Fibroblast of lung (primary cell): ENCODE data around the gene RNASEH2B. TPM values are rescaled to one million over a fixed set of nuclear protein-coding genes. Genes with fewer than 3 reads are reported as not detected.

ENCODE experiments used
- DNase-seq, 2 donors: peaks; one replicate each; pipeline versions ENCODE4 v3.0.0 to v3.0.0-alpha.2; 2010; ENCODE audit warnings: low read depth in 2 of 2
- H2AFZ ChIP-seq: 2 replicates; pipeline ENCODE4 v1.5.1; 2012; ENCODE audit warnings: low read length, control low read depth, inconsistent platforms
- H3K27ac ChIP-seq: 2 replicates; pipeline ENCODE4 v1.5.1; 2011; ENCODE audit warnings: low read length, control low read depth; ENCODE audit not compliant: insufficient read depth
- H3K27me3 ChIP-seq: 2 replicates; pipeline ENCODE4 v1.5.1; 2011; ENCODE audit warnings: mild to moderate bottlenecking, low read length; ENCODE audit not compliant: control insufficient read depth, insufficient read depth
- H3K36me3 ChIP-seq: 2 replicates; pipeline ENCODE4 v1.5.1; 2011; ENCODE audit warnings: low read length; ENCODE audit not compliant: control insufficient read depth, insufficient read depth
- H3K4me1 ChIP-seq: 2 replicates; pipeline ENCODE4 v1.5.1; 2011; ENCODE audit warnings: low read length; ENCODE audit not compliant: control insufficient read depth, insufficient read depth; ENCODE audit errors: extremely low read depth
- H3K4me2 ChIP-seq: 2 replicates; pipeline ENCODE4 v1.5.1; 2011; ENCODE audit warnings: low read length, control low read depth; ENCODE audit not compliant: insufficient read depth; ENCODE audit errors: extremely low read depth
- H3K4me3 ChIP-seq, 4 experiments: fragments of 200-600 bp in 1 of 4; sonication (generic) in 1 of 4; replicated peaks in 1 of 4; 2 replicates each; pipeline ENCODE4 v1.5.1; 2011 to 2016; ENCODE audit warnings: low read length in 4 of 4, low read depth in 3 of 4, mild to moderate bottlenecking in 3 of 4, control low read depth in 2 of 4, inconsistent platforms in 1 of 4, mixed read lengths in 1 of 4; ENCODE audit not compliant: insufficient read depth in 1 of 4; ENCODE audit errors: control extremely low read depth in 1 of 4
- H3K79me2 ChIP-seq: 2 replicates; pipeline ENCODE4 v1.5.1; 2012; ENCODE audit warnings: mild to moderate bottlenecking, low read length, inconsistent platforms; ENCODE audit not compliant: control insufficient read depth, insufficient read depth
- H3K9ac ChIP-seq: 2 replicates; pipeline ENCODE4 v1.5.1; 2011; ENCODE audit warnings: mild to moderate bottlenecking, low read length, control low read depth; ENCODE audit not compliant: insufficient read depth
- H3K9me3 ChIP-seq: 2 replicates; pipeline ENCODE4 v1.5.1; 2012; ENCODE audit warnings: low read depth, low read length; ENCODE audit not compliant: control insufficient read depth, insufficient read depth
- H4K20me1 ChIP-seq: 2 replicates; pipeline ENCODE4 v1.5.1; 2011; ENCODE audit warnings: low read length; ENCODE audit not compliant: control insufficient read depth, insufficient read depth; ENCODE audit errors: extremely low read depth
- EZH2 ChIP-seq: IDR thresholded peaks from 2 replicates; pipeline ENCODE4 v1.5.1; 2012; ENCODE audit warnings: low read length, control low read depth, mild to moderate bottlenecking; ENCODE audit errors: missing control alignments
- polyA plus RNA-seq, 2 donors: library from polyadenylated mRNA; depleted of rRNA in 1 of 2; stranded (reverse) in 1 of 2; unstranded in 1 of 2; fragments of >200 nt; gene quantifications; 2 replicates each; pipeline ENCODE4 v1.2.1, GENCODE V29; 2011 to 2012; ENCODE audit warnings: missing spikeins in 1 of 2
- total RNA-seq: library from RNA; depleted of rRNA; stranded (reverse); fragments of >200 nt; gene quantifications from 2 replicates; pipeline ENCODE4 v1.2.1, GENCODE V29; 2014
- TF ChIP-seq, protein P1 (sequence below), 2 donors: IDR thresholded peaks in 1 of 2; conservative IDR thresholded peaks in 1 of 2; 1 replicate in 1 of 2; 2 replicates in 1 of 2; pipeline ENCODE4 v1.5.1; 2011 to 2012; ENCODE audit warnings: low read length in 2 of 2, control low read depth in 1 of 2, inconsistent platforms in 1 of 2, low read depth in 1 of 2, mild to moderate bottlenecking in 1 of 2

RNASEH2B gene
- total and polyA plus RNA-seq, 2 donors (not counting 1 experiment from before 2014, with no cell fraction given), result 24.5 to 68.7 TPM

GRCh38 chr13:50981686-50982085 lies 72.1 kb downstream of the RNASEH2B start:
- Histone ChIP-seq H3K4me2 (no peak overlapping the region), H3K9ac (no peak overlapping the region), H3K36me3 (no peaks in the 10 kb centered on the region), H3K79me2 (no peaks in the 10 kb centered on the region), H3K9me3 (no peaks in the 10 kb centered on the region), H3K4me1 (no peaks in the 10 kb centered on the region), H3K27ac (no peak overlapping the region), H3K4me3 (no peak overlapping the region), H4K20me1 (no peaks in the 10 kb centered on the region), H3K27me3 (no peaks in the 10 kb centered on the region), H2AFZ (no peak overlapping the region)
- TF ChIP-seq, protein P1, sequence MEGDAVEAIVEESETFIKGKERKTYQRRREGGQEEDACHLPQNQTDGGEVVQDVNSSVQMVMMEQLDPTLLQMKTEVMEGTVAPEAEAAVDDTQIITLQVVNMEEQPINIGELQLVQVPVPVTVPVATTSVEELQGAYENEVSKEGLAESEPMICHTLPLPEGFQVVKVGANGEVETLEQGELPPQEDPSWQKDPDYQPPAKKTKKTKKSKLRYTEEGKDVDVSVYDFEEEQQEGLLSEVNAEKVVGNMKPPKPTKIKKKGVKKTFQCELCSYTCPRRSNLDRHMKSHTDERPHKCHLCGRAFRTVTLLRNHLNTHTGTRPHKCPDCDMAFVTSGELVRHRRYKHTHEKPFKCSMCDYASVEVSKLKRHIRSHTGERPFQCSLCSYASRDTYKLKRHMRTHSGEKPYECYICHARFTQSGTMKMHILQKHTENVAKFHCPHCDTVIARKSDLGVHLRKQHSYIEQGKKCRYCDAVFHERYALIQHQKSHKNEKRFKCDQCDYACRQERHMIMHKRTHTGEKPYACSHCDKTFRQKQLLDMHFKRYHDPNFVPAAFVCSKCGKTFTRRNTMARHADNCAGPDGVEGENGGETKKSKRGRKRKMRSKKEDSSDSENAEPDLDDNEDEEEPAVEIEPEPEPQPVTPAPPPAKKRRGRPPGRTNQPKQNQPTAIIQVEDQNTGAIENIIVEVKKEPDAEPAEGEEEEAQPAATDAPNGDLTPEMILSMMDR (conservative IDR thresholded peaks at IDR 0.05 in 1 of 2, IDR thresholded peaks at IDR 0.05 in 1 of 2; ENCODE audit: low read depth in 1 of 2, low read length in 2 of 2), result no peak
- TF ChIP-seq EZH2, result no peak
- no peak for DNase-seq

DNA sequence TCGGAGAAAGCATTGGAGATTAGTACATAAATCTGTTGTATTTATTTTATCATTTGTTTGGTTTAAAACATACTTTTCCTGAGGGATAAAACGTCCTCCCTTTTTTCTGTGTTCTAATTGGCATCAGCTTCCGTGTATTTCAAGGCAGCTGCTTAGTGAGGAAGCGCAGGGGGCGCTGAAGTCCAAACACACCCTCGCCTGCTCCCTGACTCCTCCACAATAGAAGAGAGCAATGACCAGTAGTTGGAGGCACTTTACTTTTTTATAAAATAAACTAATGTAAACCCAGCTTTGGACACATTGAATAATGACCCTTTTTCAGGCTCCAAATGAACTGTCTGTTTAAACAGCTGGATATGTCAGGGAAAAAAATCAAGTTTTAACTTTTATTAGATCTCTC lies 79.9 kb downstream of the RNASEH2B start:
- Histone ChIP-seq H3K9me3 (no peaks in the 10 kb centered on the region), H3K4me2 (no peak overlapping the region), H3K79me2 (no peaks in the 10 kb centered on the region), H3K27me3 (no peaks in the 10 kb centered on the region), H3K4me1 (no peaks in the 10 kb centered on the region), H3K36me3 (no peaks in the 10 kb centered on the region), H3K9ac (no peak overlapping the region), H2AFZ (no peak overlapping the region), H4K20me1 (no peaks in the 10 kb centered on the region), H3K4me3 (no peak overlapping the region), H3K27ac (no peak overlapping the region)
- peak; percentile 13 to 52 for DNase-seq
- TF ChIP-seq, protein P1 (conservative IDR thresholded peaks at IDR 0.05 in 1 of 2, IDR thresholded peaks at IDR 0.05 in 1 of 2; ENCODE audit: low read depth in 1 of 2, low read length in 2 of 2), result peak; percentile 45
- TF ChIP-seq EZH2, result no peak

GRCh38 chr13:50990065-50990817 lies 80.7 kb downstream of the RNASEH2B start:
- no peak overlapping the region for H3K9ac ChIP-seq
- H3K4me2 ChIP-seq, result peak overlapping the region; percentile 58
- no peak for TF ChIP-seq EZH2
- TF ChIP-seq, protein P1 (conservative IDR thresholded peaks at IDR 0.05 in 1 of 2, IDR thresholded peaks at IDR 0.05 in 1 of 2; ENCODE audit: low read depth in 1 of 2, low read length in 2 of 2), result no peak
- H4K20me1 ChIP-seq, result no peaks in the 10 kb centered on the region
- no peaks in the 10 kb centered on the region for H3K79me2 ChIP-seq
- no peaks in the 10 kb centered on the region for H3K36me3 ChIP-seq
- peak overlapping the region; percentile 3 for H2AFZ ChIP-seq
- no peak overlapping the region for H3K27ac ChIP-seq
- H3K4me3 ChIP-seq, result peak overlapping the region in 3 of 4 experiments; percentile 22 to 38 (median 24)
- H3K9me3 ChIP-seq, result no peaks in the 10 kb centered on the region
- no peaks in the 10 kb centered on the region for H3K4me1 ChIP-seq
- DNase-seq, result no peak
- H3K27me3 ChIP-seq, result no peaks in the 10 kb centered on the region
